NCI-H2171 (cell line): ENCODE measurements around the gene TNFAIP8L1.

Experiments used
- DNase-seq: peaks from one replicate; lab custom pipeline; 2025; lab: John Stamatoyannopoulos, UW

TNFAIP8L1 gene

GRCh38 chr19:4609878-4610511, 29.3 kb upstream of the TNFAIP8L1 start:
- DNase-seq: peak; percentile 78

- no peak for DNase-seq
Observed at GRCh38 chr19:4613254-4613751, 26.0 kb upstream of the TNFAIP8L1 start.

GRCh38 chr19:4618019-4618418, 21.3 kb upstream of the TNFAIP8L1 start:
- no peak for DNase-seq

- DNase-seq: no peak
Observed at GRCh38 chr19:4619668-4620294, 19.5 kb upstream of the TNFAIP8L1 start.

- DNase-seq: no peak
Observed at GRCh38 chr19:4620675-4621074, 18.6 kb upstream of the TNFAIP8L1 start.

- no peak for DNase-seq
Observed at GRCh38 chr19:4622695-4623421, 16.5 kb upstream of the TNFAIP8L1 start.

GRCh38 chr19:4624301-4624700, 15.0 kb upstream of the TNFAIP8L1 start:
- no peak for DNase-seq

- peak; percentile 60 for DNase-seq
Observed at GRCh38 chr19:4624733-4625362, 14.5 kb upstream of the TNFAIP8L1 start.

GRCh38 chr19:4633140-4633967, 6.0 kb upstream of the TNFAIP8L1 start:
- peak; percentile 91 for DNase-seq

GRCh38 chr19:4635754-4636116, 3.6 kb upstream of the TNFAIP8L1 start:
- peak; percentile 62 for DNase-seq

GRCh38 chr19:4636151-4636717, 3.1 kb upstream of the TNFAIP8L1 start:
- DNase-seq: peak; percentile 81

- DNase-seq: no peak
Observed at GRCh38 chr19:4636761-4637160, 2.6 kb upstream of the TNFAIP8L1 start.

- no peak for DNase-seq
Observed at GRCh38 chr19:4638317-4638716, 999 bp upstream of the TNFAIP8L1 start.

- no peak for DNase-seq
Observed at GRCh38 chr19:4639531-4640246, 373 bp downstream of the TNFAIP8L1 start.

- no peak for DNase-seq
Observed at GRCh38 chr19:4640247-4641000, 1.1 kb downstream of the TNFAIP8L1 start.

GRCh38 chr19:4641132-4641531, 1.8 kb downstream of the TNFAIP8L1 start:
- DNase-seq: no peak

GRCh38 chr19:4642625-4643024, 3.3 kb downstream of the TNFAIP8L1 start:
- no peak for DNase-seq

- no peak for DNase-seq
Observed at GRCh38 chr19:4645718-4646117, 6.4 kb downstream of the TNFAIP8L1 start.

GRCh38 chr19:4647676-4648644, 8.6 kb downstream of the TNFAIP8L1 start:
- DNase-seq: no peak
